ENCODE data around the gene TXNDC12.
"Not testable (repeated sequence)": the region's sequence is repeated elsewhere in the genome, so short reads cannot be mapped to it uniquely, and the experiment has no call there.

Gene TXNDC12

GRCh38 chr1:52055066-52055865 lies at the start of gene TXNDC12:
Gene TXNDC12, minus strand, starts transcription at chr1:52055191. Its CDS starts 95 bp downstream, at chr1:52055096.
- peak; percentile 85 for DNase-seq (ENCODE audit: low spot score)

- no peak for DNase-seq (ENCODE audit: low spot score)
Measured at GRCh38 chr1:52102336-52103013, 47.5 kb upstream of the TXNDC12 start.

- DNase-seq (ENCODE audit: low spot score): peak; percentile 11
Measured at GRCh38 chr1:52098139-52098871, 43.3 kb upstream of the TXNDC12 start.

GRCh38 chr1:52096216-52096615 lies 41.2 kb upstream of the TXNDC12 start:
- no peak for DNase-seq (ENCODE audit: low spot score)

GRCh38 chr1:52094300-52094699 lies 39.3 kb upstream of the TXNDC12 start:
- not testable (repeated sequence) for DNase-seq (ENCODE audit: low spot score)

- DNase-seq (ENCODE audit: low spot score): not testable (repeated sequence)
Measured at GRCh38 chr1:52087892-52088291, 32.9 kb upstream of the TXNDC12 start.

- peak; percentile 27 for DNase-seq (ENCODE audit: low spot score)
Measured at GRCh38 chr1:52080014-52080415, 25.0 kb upstream of the TXNDC12 start.

GRCh38 chr1:52077277-52077676 lies 22.3 kb upstream of the TXNDC12 start:
- DNase-seq (ENCODE audit: low spot score): not testable (repeated sequence)

- no peak for DNase-seq (ENCODE audit: low spot score)
Measured at GRCh38 chr1:52072291-52072690, 17.3 kb upstream of the TXNDC12 start.

- DNase-seq (ENCODE audit: low spot score): no peak
Measured at GRCh38 chr1:52070704-52071103, 15.7 kb upstream of the TXNDC12 start.

- DNase-seq (ENCODE audit: low spot score): no peak
Measured at GRCh38 chr1:52063192-52063591, 8.2 kb upstream of the TXNDC12 start.

- DNase-seq (ENCODE audit: low spot score): no peak
Measured at GRCh38 chr1:52060822-52061221, 5.8 kb upstream of the TXNDC12 start.

- no peak for DNase-seq (ENCODE audit: low spot score)
Measured at GRCh38 chr1:52059888-52060287, 4.9 kb upstream of the TXNDC12 start.

GRCh38 chr1:52059321-52059720 lies 4.3 kb upstream of the TXNDC12 start:
- no peak for DNase-seq (ENCODE audit: low spot score)

GRCh38 chr1:52057876-52058415 lies 3.0 kb upstream of the TXNDC12 start:
- no peak for DNase-seq (ENCODE audit: low spot score)

GRCh38 chr1:52057255-52057654 lies 2.3 kb upstream of the TXNDC12 start:
- DNase-seq (ENCODE audit: low spot score): no peak

- no peak for DNase-seq (ENCODE audit: low spot score)
Measured at GRCh38 chr1:52056937-52057231, 1.9 kb upstream of the TXNDC12 start.

- peak; percentile 78 for DNase-seq (ENCODE audit: low spot score)
Measured at GRCh38 chr1:52056163-52056936, 1.4 kb upstream of the TXNDC12 start, which contains the start of gene BTF3L4. Gene BTF3L4, plus strand, starts transcription at chr1:52056295. Its CDS starts 3,553 bp downstream, at chr1:52059848.

GRCh38 chr1:52055866-52056162 lies 823 bp upstream of the TXNDC12 start:
- no peak for DNase-seq (ENCODE audit: low spot score)

- no peak for DNase-seq (ENCODE audit: low spot score)
Measured at GRCh38 chr1:52054496-52055065, 410 bp downstream of the TXNDC12 start.

- no peak for DNase-seq (ENCODE audit: low spot score)
Measured at GRCh38 chr1:52053862-52054261, 1.1 kb downstream of the TXNDC12 start.

- not testable (repeated sequence) for DNase-seq (ENCODE audit: low spot score)
Measured at GRCh38 chr1:52049337-52049736, 5.7 kb downstream of the TXNDC12 start.
